ENCODE measurements around the gene PRKCA. TPM values are rescaled to one million over a fixed set of nuclear protein-coding genes. Genes with fewer than 3 reads are reported as not detected.

PRKCA gene
- total RNA-seq, 1 donor from 2014 or later = 4.7 TPM

- Histone ChIP-seq H3K36me3 (ENCODE audit: control insufficient read depth, insufficient read depth, low read length) (no peaks in the 10 kb centered on the region), H3K4me3 (ENCODE audit: low read depth, low read length) (no peak overlapping the region), H3K27me3 (ENCODE audit: control insufficient read depth, insufficient read depth, low read length) (no peaks in the 10 kb centered on the region)
- peak; percentile 76 for FAIRE-seq
- DNase-seq (ENCODE audit: low read depth) = peak; percentile 98
- TF ChIP-seq CTCF (IDR thresholded peaks at IDR 0.05; ENCODE audit: insufficient read depth, low read length, severe bottlenecking) = no peak
These were observed 353.4 kb downstream of the PRKCA start for GRCh38 chr17:66655861-66656260.

- TF ChIP-seq CTCF (IDR thresholded peaks at IDR 0.05; ENCODE audit: insufficient read depth, low read length, severe bottlenecking) = no peak
- peak; percentile 93 for DNase-seq (ENCODE audit: low read depth)
- no peaks in the 10 kb centered on the region for H3K27me3 ChIP-seq (ENCODE audit: control insufficient read depth, insufficient read depth, low read length)
- H3K4me3 ChIP-seq (ENCODE audit: low read depth, low read length) = no peak overlapping the region
- H3K36me3 ChIP-seq (ENCODE audit: control insufficient read depth, insufficient read depth, low read length) = no peaks in the 10 kb centered on the region
- peak; percentile 77 for FAIRE-seq
These were observed 359.2 kb downstream of the PRKCA start for GRCh38 chr17:66661411-66662256.

- Histone ChIP-seq H3K36me3 (ENCODE audit: control insufficient read depth, insufficient read depth, low read length) (no peaks in the 10 kb centered on the region), H3K4me3 (ENCODE audit: low read depth, low read length) (no peak overlapping the region), H3K27me3 (ENCODE audit: control insufficient read depth, insufficient read depth, low read length) (no peaks in the 10 kb centered on the region)
- TF ChIP-seq CTCF (IDR thresholded peaks at IDR 0.05; ENCODE audit: insufficient read depth, low read length, severe bottlenecking) = no peak
- FAIRE-seq (no peak), DNase-seq (ENCODE audit: low read depth) (no peak)
These were observed 360.1 kb downstream of the PRKCA start for GRCh38 chr17:66662496-66662895.

GRCh38 chr17:66663041-66663606 lies 360.7 kb downstream of the PRKCA start:
- Histone ChIP-seq H3K27me3 (ENCODE audit: control insufficient read depth, insufficient read depth, low read length) (no peaks in the 10 kb centered on the region), H3K36me3 (ENCODE audit: control insufficient read depth, insufficient read depth, low read length) (no peaks in the 10 kb centered on the region), H3K4me3 (ENCODE audit: low read depth, low read length) (no peak overlapping the region)
- DNase-seq (ENCODE audit: low read depth) (no peak), FAIRE-seq (no peak)
- TF ChIP-seq CTCF (IDR thresholded peaks at IDR 0.05; ENCODE audit: insufficient read depth, low read length, severe bottlenecking) = no peak

GRCh38 chr17:66664336-66664735 lies 361.9 kb downstream of the PRKCA start:
- FAIRE-seq (no peak), DNase-seq (ENCODE audit: low read depth) (no peak)
- Histone ChIP-seq H3K27me3 (ENCODE audit: control insufficient read depth, insufficient read depth, low read length) (no peaks in the 10 kb centered on the region), H3K36me3 (ENCODE audit: control insufficient read depth, insufficient read depth, low read length) (no peaks in the 10 kb centered on the region), H3K4me3 (ENCODE audit: low read depth, low read length) (no peak overlapping the region)
- TF ChIP-seq CTCF (IDR thresholded peaks at IDR 0.05; ENCODE audit: insufficient read depth, low read length, severe bottlenecking) = no peak
